K562 (cell line): ENCODE data around the gene SERPINA3. TPM values are rescaled to one million over a fixed set of nuclear protein-coding genes. Genes with fewer than 3 reads are reported as not detected.

ENCODE experiments used
- ATAC-seq: fragments of 200-7000 bp; cut with Tn5 transposase; 3 replicates; pipeline ENCODE4 v1.9.1; 2020; ENCODE audit warnings: moderate library complexity
- BruUV-seq: library from RNA; stranded (reverse); fragments of 400-500 nt; replicated peaks from 2 replicates; lab custom pipeline; 2021; lab: Mats Ljungman, UMichigan
- CTCF ChIA-PET: fragments of 300-600 bp; formaldehyde crosslinking; extraction: SDS; loops from one replicate; lab custom pipeline; 2021; ENCODE audit warnings: low intra/inter-chr PET ratio; lab: Yijun Ruan, JAX
- POLR2A ChIA-PET: fragments of 300-600, 350-650 bp; sonication (Branson Sonifier 250); formaldehyde crosslinking; extraction: SDS; loops from one replicate; lab custom pipeline; 2021; ENCODE audit warnings: antibody characterized with exemption, inconsistent platforms; lab: Yijun Ruan, JAX
- DNase-seq, 4 experiments: peaks; one replicate each; pipeline versions ENCODE4 v3.0.0 to v3.0.0-alpha.2; 2011 to 2018; ENCODE audit warnings: low spot score in 3 of 4, mixed read lengths in 3 of 4; ENCODE audit errors: extremely low read depth in 1 of 4
- FAIRE-seq: peaks from 2 replicates; lab custom pipeline; 2011; peaks lifted over from hg19 to GRCh38; lab: Jason Lieb, UNC
- H2AFZ ChIP-seq: 2 replicates; pipeline ENCODE4 v1.6.0; 2011; ENCODE audit warnings: low read depth, low read length, control low read depth, inconsistent platforms
- H3K27ac ChIP-seq: fragments of 200-600 bp; 3 replicates; pipeline ENCODE4 v1.8.0; 2011; ENCODE audit warnings: low read depth, mild to moderate bottlenecking, control low read depth, inconsistent platforms, low read length, moderate library complexity, mixed read lengths; ENCODE audit errors: extremely low read depth
- H3K27me3 ChIP-seq, 2 experiments: fragments of 300-600 bp in 1 of 2; 2 replicates in 1 of 2; 3 replicates in 1 of 2; pipeline versions ENCODE4 v1.6.0 to v1.8.0; 2011; ENCODE audit warnings: inconsistent platforms in 2 of 2, low read length in 2 of 2, mild to moderate bottlenecking in 1 of 2, mixed read lengths in 1 of 2, moderate library complexity in 1 of 2; ENCODE audit not compliant: control insufficient read depth in 2 of 2, insufficient read depth in 2 of 2
- H3K36me3 ChIP-seq: fragments of 300-600 bp; 3 replicates; pipeline ENCODE4 v1.8.0; 2011; ENCODE audit warnings: mild to moderate bottlenecking, low read length, inconsistent platforms; ENCODE audit not compliant: control insufficient read depth, insufficient read depth
- H3K4me1 ChIP-seq, 2 experiments: fragments of 200-600 bp in 1 of 2; replicated peaks in 1 of 2; 2 replicates in 1 of 2; 3 replicates in 1 of 2; pipeline versions ENCODE4 v1.5.1 to v1.8.0; 2011; ENCODE audit warnings: inconsistent platforms in 2 of 2, low read length in 2 of 2, mild to moderate bottlenecking in 1 of 2, mixed read lengths in 1 of 2, moderate library complexity in 1 of 2; ENCODE audit not compliant: control insufficient read depth in 2 of 2, insufficient read depth in 2 of 2
- H3K4me2 ChIP-seq: 2 replicates; pipeline ENCODE4 v1.6.1; 2011; ENCODE audit warnings: low read length, control low read depth, inconsistent platforms, mixed read lengths; ENCODE audit not compliant: insufficient read depth
- H3K4me3 ChIP-seq: fragments of 200-600 bp; sonication (generic), shearing (Covaris generic); 2 replicates; pipeline ENCODE4 v1.5.1; 2016; ENCODE audit warnings: control low read depth, inconsistent platforms
- H3K79me2 ChIP-seq: fragments of 200-600 bp; 3 replicates; pipeline ENCODE4 v1.8.0; 2011; ENCODE audit warnings: low read length, inconsistent platforms; ENCODE audit not compliant: control insufficient read depth, insufficient read depth
- H3K9ac ChIP-seq, 2 experiments: 2 replicates each; pipeline versions ENCODE4 v1.6.0 to v1.6.1; 2011; ENCODE audit warnings: low read depth in 2 of 2, low read length in 2 of 2, control low read depth in 1 of 2, inconsistent platforms in 1 of 2, mild to moderate bottlenecking in 1 of 2, mixed read lengths in 1 of 2; ENCODE audit not compliant: insufficient read depth in 1 of 2
- H3K9me1 ChIP-seq: one replicate; pipeline ENCODE4 v1.6.0; 2011; ENCODE audit warnings: inconsistent platforms, mild to moderate bottlenecking, low read length, moderate library complexity; ENCODE audit not compliant: control insufficient read depth, insufficient read depth
- H3K9me3 ChIP-seq: replicated peaks from 2 replicates; pipeline ENCODE4 v1.5.1; 2011; ENCODE audit warnings: low read depth, low read length, inconsistent platforms; ENCODE audit not compliant: control insufficient read depth, insufficient read depth
- H4K20me1 ChIP-seq: replicated peaks from 2 replicates; pipeline ENCODE4 v1.6.1; 2011; ENCODE audit warnings: low read length, inconsistent platforms, mixed read lengths; ENCODE audit not compliant: control insufficient read depth, insufficient read depth
- BCLAF1 ChIP-seq, 2 experiments: fragments of 450-650 bp in 1 of 2; IDR thresholded peaks; 2 replicates each; pipeline ENCODE4 v1.6.1; 2011 to 2017; ENCODE audit warnings: low read depth in 2 of 2, antibody characterized with exemption in 1 of 2, borderline replicate concordance in 1 of 2, low read length in 1 of 2, mild to moderate bottlenecking in 1 of 2, mixed read lengths in 1 of 2; ENCODE audit not compliant: control insufficient read depth in 1 of 2
- BRF1 ChIP-seq: IDR thresholded peaks from 3 replicates; pipeline ENCODE4 v1.6.1; 2011; ENCODE audit warnings: borderline replicate concordance, mild to moderate bottlenecking; ENCODE audit not compliant: insufficient read length; ENCODE audit errors: extremely low read depth
- OTX1 ChIP-seq: fragments of 450-650 bp; formaldehyde crosslinking; IDR thresholded peaks from 2 replicates; pipeline ENCODE4 v1.4.0; 2022; ENCODE audit warnings: mild to moderate bottlenecking
- TCFL5 ChIP-seq: fragments of 250-450 bp; sonication (Bioruptor Pico); conservative IDR thresholded peaks from 2 replicates; pipeline ENCODE4 v1.6.1; 2021; ENCODE audit warnings: mild to moderate bottlenecking, moderate library complexity, matching md5 sums
- ZFP36 ChIP-seq: fragments of 150-350 bp; IDR thresholded peaks from 2 replicates; pipeline ENCODE4 v1.6.1; 2018; ENCODE audit warnings: low read length, low read depth; ENCODE audit not compliant: partially characterized antibody
- WGBS: fragments of 100-300 bp; shearing (Covaris generic); methylation state at CpG from one replicate; pipeline ENCODE4 v1.1.6; 2016; ENCODE audit warnings: low coverage, mixed read lengths; ENCODE audit not compliant: insufficient coverage; ENCODE audit errors: missing lambda C conversion rate; 5-methylcytosine and 5-hydroxymethylcytosine counted together
- in situ Hi-C: fragments of 300-500 bp; cut with MboI; formaldehyde crosslinking; loops from 4 replicates; pipeline ENCODE4 v1.15.0; 2018; ENCODE audit warnings: inconsistent platforms, mixed read lengths
- intact Hi-C: fragments of 100-400 bp; cut with micrococcal nuclease; formaldehyde crosslinking; loops from 2 replicates; pipeline ENCODE4 v1.14.2; 2022
- polyA plus RNA-seq, 8 experiments: library from polyadenylated mRNA; depleted of rRNA in 4 of 8; stranded (reverse) in 5 of 8; unstranded in 3 of 8; fragments of >200 nt; fragmentation: Nextera tagmentation in 2 of 8; fragmentation: Illumina TruSeq in 1 of 8; extraction: Ambion mirVana in 2 of 8; extraction: Trizol in 1 of 8; gene quantifications; 2 replicates each; pipeline versions ENCODE4 v1.2.1 to v1.2.3, GENCODE V29; 2011 to 2014; ENCODE audit warnings: inconsistent platforms in 1 of 8, missing spikeins in 1 of 8
- total RNA-seq, 7 experiments: library from RNA; depleted of rRNA in 6 of 7; stranded (reverse); fragments of >200 nt in 6 of 7; fragmentation: Illumina TruSeq in 2 of 7; extraction: Trizol in 2 of 7; gene quantifications; 2 replicates each; pipeline versions ENCODE4 v1.2.1 to v1.2.3, GENCODE V29; 2011 to 2021; ENCODE audit warnings: low replicate concordance in 1 of 7

Gene SERPINA3
- total and polyA plus RNA-seq, 9 of the 15 experiments (the other 6 are each of a cell fraction or from before 2014, with no cell fraction given): 2.3 TPM; not detected in 8

DNA sequence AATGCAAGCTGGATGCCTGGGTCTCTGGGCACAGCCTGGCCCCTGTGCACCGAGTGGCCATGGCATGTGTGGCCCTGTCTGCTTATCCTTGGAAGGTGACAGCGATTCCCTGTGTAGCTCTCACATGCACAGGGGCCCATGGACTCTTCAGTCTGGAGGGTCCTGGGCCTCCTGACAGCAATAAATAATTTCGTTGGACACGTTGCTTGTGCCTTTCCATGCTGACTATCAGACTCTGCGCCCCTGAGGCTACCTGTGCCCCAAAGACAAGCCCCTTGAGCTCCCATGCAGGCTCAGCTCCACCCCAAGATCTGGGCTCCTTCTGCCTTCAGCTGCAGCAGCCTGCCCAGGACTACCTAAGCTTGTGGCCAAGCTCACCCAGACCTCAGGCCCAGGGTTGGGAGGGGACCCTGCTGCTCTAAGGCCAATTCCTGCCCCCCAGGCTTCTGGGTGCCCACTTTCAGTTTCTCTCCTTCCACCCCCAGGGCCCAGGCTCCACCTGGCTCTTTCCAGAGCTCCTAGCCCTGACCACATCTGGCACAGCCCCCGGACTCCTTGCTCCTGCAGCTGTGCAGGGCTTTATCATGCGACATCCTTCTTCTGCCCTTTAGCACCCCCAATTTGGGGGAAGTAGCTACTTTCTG is 11.8 kb downstream of the SERPINA3 start (continued):
- TF ChIP-seq BCLAF1 (IDR thresholded peaks at IDR 0.05; ENCODE audit: borderline replicate concordance in 1 of 2, control insufficient read depth in 1 of 2, low read depth in 2 of 2, low read length in 1 of 2): no peak
- no peak for TF ChIP-seq TCFL5 (CRISPR knock-in tag)
- TF ChIP-seq BRF1: no peak

GRCh38 chr14:94624537-94625352 is 12.6 kb downstream of the SERPINA3 start:
- DNase-seq: no peak
- H3K4me2 ChIP-seq: no peak overlapping the region
- no TSS peak for BruUV-seq
- H3K4me1 ChIP-seq: no peaks in the 10 kb centered on the region
- H3K27ac ChIP-seq: no peak overlapping the region
- H4K20me1 ChIP-seq: no peaks in the 10 kb centered on the region
- no peaks in the 10 kb centered on the region for H3K36me3 ChIP-seq
- no peak overlapping the region for H3K9ac ChIP-seq
- no peak overlapping the region for H3K4me3 ChIP-seq
- no peaks in the 10 kb centered on the region for H3K27me3 ChIP-seq
- TF ChIP-seq ZFP36: peak; percentile 54
- no peak for TF ChIP-seq OTX1 (CRISPR knock-in tag)
- TF ChIP-seq, all 486 proteins: peak for 1
- Histone ChIP-seq H3K79me2 (no peaks in the 10 kb centered on the region), H3K9me1 (no peaks in the 10 kb centered on the region), H3K9me3 (no peaks in the 10 kb centered on the region), H2AFZ (no peak overlapping the region)
- FAIRE-seq (no peak), ATAC-seq (no peak)
- CTCF ChIA-PET: no interaction called here
- in situ Hi-C loops: no loop called here
- POLR2A ChIA-PET: no interaction called here
- WGBS: 0% methylated on average over 10 of the region's 10 CpGs
- intact Hi-C loops: no loop called here
